VCaP (cell line): Measurements from ENCODE around the gene NCMAP.

ENCODE experiments used
- H3K27ac ChIP-seq: fragments of 450-650 bp; 2 replicates; pipeline ENCODE4 v1.5.1; 2017
- CTCF ChIP-seq: fragments of 450-650 bp; conservative IDR thresholded peaks from 2 replicates; pipeline ENCODE4 v1.5.1; 2017; ENCODE audit warnings: mild to moderate bottlenecking, moderate library complexity

Gene NCMAP

GRCh38 chr1:24594328-24594598 is 38.4 kb downstream of the NCMAP start:
- no peak for TF ChIP-seq CTCF
- H3K27ac ChIP-seq: peak overlapping the region; percentile 41; the same call in 1 of the 2 replicates

GRCh38 chr1:24596401-24596880 is 40.6 kb downstream of the NCMAP start:
- no peak for TF ChIP-seq CTCF
- H3K27ac ChIP-seq: peak overlapping the region; percentile 56

- no peak overlapping the region for H3K27ac ChIP-seq
- no peak for TF ChIP-seq CTCF
These were observed 43.4 kb downstream of the NCMAP start for GRCh38 chr1:24599265-24599664.

GRCh38 chr1:24600551-24600950 is 44.7 kb downstream of the NCMAP start:
- no peak for TF ChIP-seq CTCF
- no peak overlapping the region for H3K27ac ChIP-seq

- no peak overlapping the region for H3K27ac ChIP-seq
- TF ChIP-seq CTCF: no peak
These were observed 49.8 kb downstream of the NCMAP start for GRCh38 chr1:24605534-24606295.

GRCh38 chr1:24606296-24606605 is 50.4 kb downstream of the NCMAP start:
- TF ChIP-seq CTCF: no peak

GRCh38 chr1:24606621-24607020 is 50.7 kb downstream of the NCMAP start:
- H3K27ac ChIP-seq: no peak overlapping the region
- no peak for TF ChIP-seq CTCF

More at GRCh38 chr1:24606296-24606605, 50.4 kb downstream of the NCMAP start:
- H3K27ac ChIP-seq: no peak overlapping the region
